ENCODE results near the gene NID1. TPM values are rescaled to one million over a fixed set of nuclear protein-coding genes. Genes with fewer than 3 reads are reported as not detected.

The NID1 gene
- total RNA-seq, 4 donors from 2014 or later: 131 to 458 (median 203) TPM

DNA sequence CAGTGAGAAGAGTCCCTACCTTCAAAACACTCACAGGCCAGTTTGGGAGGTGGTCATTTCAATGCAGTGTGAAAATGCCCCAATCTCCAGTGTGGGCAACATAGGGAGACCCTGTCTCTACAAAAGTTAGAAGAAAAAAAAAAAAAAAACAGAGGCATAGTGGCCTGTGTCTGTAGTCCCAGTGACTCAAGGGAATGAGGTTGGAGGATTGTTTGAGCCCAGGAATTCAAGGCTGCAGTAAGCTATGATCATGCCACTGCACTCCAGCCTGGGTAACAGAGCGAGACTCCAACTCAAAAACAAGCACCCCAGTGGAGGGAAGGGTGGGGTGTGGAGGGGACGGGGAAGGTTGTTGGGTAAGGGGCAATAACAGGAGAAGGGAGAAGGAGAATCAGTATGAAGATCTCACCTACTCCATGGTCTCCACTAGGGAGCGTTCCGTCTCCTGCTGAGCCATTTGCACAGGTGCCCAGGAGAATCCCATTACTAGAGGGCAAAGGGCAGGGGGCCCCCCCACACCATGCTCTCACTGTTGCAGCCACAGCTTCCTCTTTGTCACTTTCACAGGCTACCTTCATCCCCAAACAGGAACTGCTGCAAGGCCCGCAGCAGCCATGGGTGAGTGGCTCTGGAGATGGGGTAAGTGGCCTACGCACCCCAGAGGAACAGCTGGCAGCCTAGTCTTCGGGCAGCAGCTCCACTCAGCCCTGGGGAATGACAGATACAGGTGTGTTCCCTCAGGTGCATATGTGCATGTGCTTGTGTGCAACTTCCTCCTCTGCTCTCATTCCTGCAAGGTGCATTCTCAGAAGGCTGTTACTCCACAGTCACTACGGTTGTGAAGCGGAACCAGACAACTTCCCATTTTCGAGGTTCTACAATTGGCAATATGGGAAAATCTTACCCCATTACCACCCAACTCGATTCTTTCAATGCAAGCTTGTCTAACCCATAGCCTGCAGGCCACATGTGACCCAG, 110.3 kb downstream of the NID1 start:
- no peak for DNase-seq (ENCODE audit: low spot score)
- TF ChIP-seq, protein P1, sequence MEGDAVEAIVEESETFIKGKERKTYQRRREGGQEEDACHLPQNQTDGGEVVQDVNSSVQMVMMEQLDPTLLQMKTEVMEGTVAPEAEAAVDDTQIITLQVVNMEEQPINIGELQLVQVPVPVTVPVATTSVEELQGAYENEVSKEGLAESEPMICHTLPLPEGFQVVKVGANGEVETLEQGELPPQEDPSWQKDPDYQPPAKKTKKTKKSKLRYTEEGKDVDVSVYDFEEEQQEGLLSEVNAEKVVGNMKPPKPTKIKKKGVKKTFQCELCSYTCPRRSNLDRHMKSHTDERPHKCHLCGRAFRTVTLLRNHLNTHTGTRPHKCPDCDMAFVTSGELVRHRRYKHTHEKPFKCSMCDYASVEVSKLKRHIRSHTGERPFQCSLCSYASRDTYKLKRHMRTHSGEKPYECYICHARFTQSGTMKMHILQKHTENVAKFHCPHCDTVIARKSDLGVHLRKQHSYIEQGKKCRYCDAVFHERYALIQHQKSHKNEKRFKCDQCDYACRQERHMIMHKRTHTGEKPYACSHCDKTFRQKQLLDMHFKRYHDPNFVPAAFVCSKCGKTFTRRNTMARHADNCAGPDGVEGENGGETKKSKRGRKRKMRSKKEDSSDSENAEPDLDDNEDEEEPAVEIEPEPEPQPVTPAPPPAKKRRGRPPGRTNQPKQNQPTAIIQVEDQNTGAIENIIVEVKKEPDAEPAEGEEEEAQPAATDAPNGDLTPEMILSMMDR (IDR thresholded peaks at IDR 0.05): no peak
- ATAC-seq (ENCODE audit: low FRiP score): no peak

DNA sequence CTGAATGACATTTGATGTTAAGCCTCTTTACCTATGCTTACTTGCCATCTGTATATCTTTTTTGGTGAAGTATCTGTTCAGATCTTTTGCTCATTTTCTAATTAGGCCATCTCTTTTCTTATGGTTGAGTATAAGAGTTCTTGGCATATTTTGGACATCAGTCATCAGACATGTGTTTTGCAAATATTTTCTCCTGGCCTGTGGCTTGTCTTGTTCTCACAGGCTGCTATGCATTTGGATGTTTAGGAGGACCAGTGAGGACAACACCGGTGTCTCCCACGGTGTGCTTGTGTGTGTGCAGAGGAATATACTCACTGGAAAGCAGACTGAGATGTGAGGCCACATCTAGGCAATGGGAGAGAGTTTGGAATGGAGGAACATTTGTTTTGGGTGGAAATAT, 111.1 kb downstream of the NID1 start:
- ATAC-seq (ENCODE audit: low FRiP score) (no peak), DNase-seq (ENCODE audit: low spot score) (no peak)
- TF ChIP-seq, protein P1 (IDR thresholded peaks at IDR 0.05): no peak

DNA sequence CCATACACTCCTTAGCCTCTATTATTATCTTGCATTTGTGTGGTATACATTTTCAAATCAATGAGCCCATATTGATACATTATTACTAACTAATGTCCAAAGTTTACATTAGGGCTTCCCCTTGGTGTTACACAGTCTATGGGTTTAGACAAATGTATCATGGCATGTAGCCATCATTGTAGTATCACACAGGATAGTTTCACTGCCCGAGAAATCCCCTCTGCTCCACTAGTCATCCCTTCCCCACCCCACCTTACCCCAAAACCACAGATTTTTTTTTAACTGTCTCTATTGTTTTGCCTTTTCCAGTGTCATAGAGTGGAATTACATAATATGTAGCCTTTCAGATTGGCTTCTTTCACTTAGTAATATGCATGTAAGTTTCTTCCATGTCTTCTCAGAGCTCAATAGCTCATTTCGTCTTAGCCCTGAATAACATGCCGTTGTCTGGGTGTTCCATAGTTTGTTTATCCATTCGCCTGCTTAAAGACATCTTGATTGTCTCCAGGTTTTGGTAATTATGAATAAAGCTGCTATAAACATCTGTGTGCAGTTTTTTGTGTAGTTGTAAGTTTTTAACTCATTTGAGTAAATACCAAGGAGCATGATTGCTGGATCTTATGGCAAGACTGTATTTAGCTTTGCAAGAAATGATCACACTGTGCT, 111.8 kb downstream of the NID1 start:
- ATAC-seq (ENCODE audit: low FRiP score) (no peak), DNase-seq (ENCODE audit: low spot score) (no peak)
- TF ChIP-seq, protein P1 (IDR thresholded peaks at IDR 0.05): no peak

DNA sequence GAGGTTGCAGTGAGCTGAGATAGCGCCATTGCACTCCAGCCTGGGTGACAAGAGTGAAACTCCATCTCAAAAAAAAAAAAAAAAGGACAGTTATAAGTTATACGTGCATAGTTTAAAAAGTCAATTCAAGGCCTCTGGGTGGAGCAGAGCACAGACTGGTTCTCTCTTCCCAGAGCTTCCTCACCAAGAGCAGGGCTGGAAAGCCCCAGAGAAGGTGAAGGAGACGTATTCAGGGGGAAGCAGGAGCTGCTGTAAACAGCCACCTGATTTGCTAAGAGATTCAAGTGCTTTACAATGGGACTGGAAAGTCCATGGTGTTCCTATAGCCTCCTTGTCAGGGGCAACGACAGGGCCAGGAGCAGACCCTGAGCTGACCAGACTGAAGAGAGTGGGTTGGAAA, 113.2 kb downstream of the NID1 start:
- DNase-seq (ENCODE audit: low spot score): no peak
- TF ChIP-seq, protein P1 (IDR thresholded peaks at IDR 0.05): no peak
- no peak for ATAC-seq (ENCODE audit: low FRiP score)

DNA sequence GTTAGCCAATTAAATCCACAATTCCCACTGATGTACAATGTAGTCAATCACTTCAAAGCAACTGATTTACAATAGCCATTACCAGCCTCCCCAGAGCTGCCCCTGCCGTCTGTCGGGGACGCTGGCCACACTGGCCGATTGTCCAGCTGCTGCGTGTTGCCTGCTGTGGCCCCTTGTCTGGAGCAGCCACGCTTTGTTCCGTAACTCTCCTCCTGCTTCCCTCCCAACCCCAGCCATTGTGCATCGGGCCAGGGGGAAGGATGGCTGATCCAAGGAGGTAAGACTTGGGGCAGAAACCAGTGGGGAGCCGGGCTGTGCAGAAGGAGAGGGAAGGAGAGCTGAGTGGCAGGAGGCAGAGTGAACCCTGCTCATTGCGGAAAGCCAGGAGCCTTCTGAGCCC, 114.6 kb downstream of the NID1 start:
- TF ChIP-seq, protein P1 (IDR thresholded peaks at IDR 0.05): no peak
- DNase-seq (ENCODE audit: low spot score): no peak
- no peak for ATAC-seq (ENCODE audit: low FRiP score)

DNA sequence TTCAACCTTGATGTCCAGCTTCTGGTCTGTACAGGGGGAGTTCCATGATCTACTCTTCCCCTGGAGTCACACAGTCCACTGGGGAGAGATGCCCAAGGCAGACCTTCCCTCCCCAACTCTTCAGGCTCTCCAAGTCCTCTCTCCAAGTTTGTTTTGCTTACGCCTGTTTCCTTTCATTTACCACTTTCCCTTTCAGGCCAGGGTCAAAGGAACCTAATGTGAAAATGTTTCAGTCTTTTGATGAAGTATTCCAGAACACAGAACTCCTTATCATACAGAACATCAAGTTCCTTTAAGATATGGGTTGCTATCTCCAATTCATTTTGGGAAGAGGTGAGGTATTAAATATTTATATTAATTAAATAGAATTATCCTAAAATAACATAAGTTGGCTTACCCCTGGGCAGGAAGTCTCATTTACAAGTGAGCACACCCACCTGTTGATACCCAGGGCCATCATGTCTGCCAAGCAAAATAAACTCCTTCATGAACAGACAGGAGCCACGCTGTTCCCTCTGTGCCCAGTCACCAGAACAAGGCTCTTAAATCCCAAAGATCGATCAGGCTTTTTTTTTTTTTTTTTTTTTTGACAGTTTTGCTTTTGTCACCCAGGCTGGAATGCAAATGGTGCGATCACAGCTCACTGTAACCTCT, 116.0 kb downstream of the NID1 start:
- TF ChIP-seq, protein P1 (IDR thresholded peaks at IDR 0.05): no peak
- ATAC-seq (ENCODE audit: low FRiP score) (no peak), DNase-seq (ENCODE audit: low spot score) (no peak)
